ENCODE results near the gene ZNF106. TPM values are rescaled to one million over a fixed set of nuclear protein-coding genes. Genes with fewer than 3 reads are reported as not detected.

Gene ZNF106
- total RNA-seq, 1 experiment from 2014 or later = 73.4 TPM

- no peak overlapping the region for H2AFZ ChIP-seq
- BruUV-seq (replicated peaks) = no TSS peak
- no peaks in the 10 kb centered on the region for H3K36me3 ChIP-seq (ENCODE audit: low read depth)
- no peak overlapping the region for H3K4me3 ChIP-seq
- POLR2A ChIA-PET (ENCODE audit: unreplicated experiment) = no interaction called here
- CTCF ChIA-PET = no interaction called here
- H3K27ac ChIP-seq = no peak overlapping the region
- intact Hi-C loops (cut with micrococcal nuclease; ENCODE audit: unreplicated experiment) = no loop called here
- H3F3A ChIP-seq (ENCODE audit: insufficient read depth, low read depth) = no peaks in the 10 kb centered on the region
- H3K79me2 ChIP-seq (ENCODE audit: low read depth) = peaks cover 7% of the 10 kb centered on the region
- H3K9me3 ChIP-seq (ENCODE audit: insufficient read depth, low read depth) = no peaks in the 10 kb centered on the region
- H3K4me2 ChIP-seq = no peak overlapping the region
- no peaks in the 10 kb centered on the region for H3K27me3 ChIP-seq (ENCODE audit: insufficient read depth, low read depth)
- H3K9me2 ChIP-seq (ENCODE audit: insufficient read depth) = no peaks in the 10 kb centered on the region
- DNase-seq = peak in 1 of 2 experiments; percentile 19
- no peaks in the 10 kb centered on the region for H3K4me1 ChIP-seq (replicated peaks; ENCODE audit: insufficient read depth)
- no peak for TF ChIP-seq CTCF (conservative IDR thresholded peaks at IDR 0.05)
- no peak for TF ChIP-seq EZH2 (IDR thresholded peaks at IDR 0.05; ENCODE audit: low read depth)
- no peaks in the 10 kb centered on the region; the same call in 1 of the 2 replicates for H4K20me1 ChIP-seq (ENCODE audit: insufficient read depth)
Measured at GRCh38 chr15:42483677-42484076, 7.3 kb downstream of the ZNF106 start.

GRCh38 chr15:42482701-42483100 is 8.2 kb downstream of the ZNF106 start:
- ChIA-PET POLR2A (ENCODE audit: unreplicated experiment) (no interaction called here), CTCF (no interaction called here)
- Histone ChIP-seq H4K20me1 (ENCODE audit: insufficient read depth) (no peaks in the 10 kb centered on the region; the same call in 1 of the 2 replicates), H3K36me3 (ENCODE audit: low read depth) (no peaks in the 10 kb centered on the region), H3F3A (ENCODE audit: insufficient read depth, low read depth) (no peaks in the 10 kb centered on the region), H3K27me3 (ENCODE audit: insufficient read depth, low read depth) (no peaks in the 10 kb centered on the region), H2AFZ (no peak overlapping the region), H3K4me2 (no peak overlapping the region), H3K4me1 (replicated peaks; ENCODE audit: insufficient read depth) (no peaks in the 10 kb centered on the region), H3K27ac (no peak overlapping the region), H3K9me3 (ENCODE audit: insufficient read depth, low read depth) (no peaks in the 10 kb centered on the region), H3K9me2 (ENCODE audit: insufficient read depth) (no peaks in the 10 kb centered on the region), H3K79me2 (ENCODE audit: low read depth) (no peaks in the 10 kb centered on the region; the same call in 1 of the 2 replicates), H3K4me3 (no peak overlapping the region)
- TF ChIP-seq CTCF (conservative IDR thresholded peaks at IDR 0.05) (no peak), EZH2 (IDR thresholded peaks at IDR 0.05; ENCODE audit: low read depth) (no peak)
- intact Hi-C loops (cut with micrococcal nuclease; ENCODE audit: unreplicated experiment) = no loop called here
- no TSS peak for BruUV-seq (replicated peaks)
- DNase-seq = no peak

- H3K4me3 ChIP-seq = no peak overlapping the region
- intact Hi-C loops (cut with micrococcal nuclease; ENCODE audit: unreplicated experiment) = loop anchor here (5.0 kb wide), 1 partner anchor 408 kb away; no protein-coding TSS in a partner anchor
- H3K36me3 ChIP-seq (ENCODE audit: low read depth) = 0 out of 2 replicates have a peak, but pooled peaks cover 4% of the 10 kb centered on the region
- no peaks in the 10 kb centered on the region for H3K9me3 ChIP-seq (ENCODE audit: insufficient read depth, low read depth)
- no peak for TF ChIP-seq CTCF (conservative IDR thresholded peaks at IDR 0.05)
- no peak for TF ChIP-seq EZH2 (IDR thresholded peaks at IDR 0.05; ENCODE audit: low read depth)
- H3K27ac ChIP-seq = no peak overlapping the region
- no peaks in the 10 kb centered on the region for H3K4me1 ChIP-seq (replicated peaks; ENCODE audit: insufficient read depth)
- CTCF ChIA-PET = no interaction called here
- no peak for DNase-seq
- H2AFZ ChIP-seq = no peak overlapping the region
- no peaks in the 10 kb centered on the region for H3F3A ChIP-seq (ENCODE audit: insufficient read depth, low read depth)
- no peaks in the 10 kb centered on the region for H3K27me3 ChIP-seq (ENCODE audit: insufficient read depth, low read depth)
- no peaks in the 10 kb centered on the region for H4K20me1 ChIP-seq (ENCODE audit: insufficient read depth)
- H3K79me2 ChIP-seq (ENCODE audit: low read depth) = no peaks in the 10 kb centered on the region
- H3K9me2 ChIP-seq (ENCODE audit: insufficient read depth) = no peaks in the 10 kb centered on the region
- no peak overlapping the region for H3K4me2 ChIP-seq
- no TSS peak for BruUV-seq (replicated peaks)
- POLR2A ChIA-PET (ENCODE audit: unreplicated experiment) = no interaction called here
Measured at GRCh38 chr15:42474827-42475226, 16.1 kb downstream of the ZNF106 start.

Measured in PC-9 (cell line).